H1 (cell line): ENCODE results near the gene TNNI3. TPM values are rescaled to one million over a fixed set of nuclear protein-coding genes. Genes with fewer than 3 reads are reported as not detected.

Experiments
- polyA plus RNA-seq, 7 experiments: library from polyadenylated mRNA; depleted of rRNA in 3 of 7; stranded (reverse) in 5 of 7; unstranded in 2 of 7; fragments of >200 nt in 5 of 7; fragments of 200-250 nt in 2 of 7; gene quantifications; 1 replicate in 5 of 7; 2 replicates in 1 of 7; 4 replicates in 1 of 7; pipeline versions ENCODE4 v1.2.1 to v1.2.3, GENCODE V29; 2011 to 2013; ENCODE audit warnings: missing spikeins in 2 of 7, mixed read lengths in 2 of 7
- total RNA-seq: library from RNA; stranded (reverse); fragmentation: NEBNext Ultra II Directional; extraction: Animal tissue kit (Norgen Biotek cat#: 25700); gene quantifications from 2 replicates; pipeline ENCODE4 v1.2.1, GENCODE V29; 2021
- TF ChIP-seq, protein P1 (sequence below): fragments of 300-600 bp; sonication (generic); IDR thresholded peaks from 2 replicates; pipeline ENCODE4 v1.7.1; 2012; ENCODE audit warnings: low read length, moderate library complexity, mild to moderate bottlenecking, inconsistent platforms; ENCODE audit not compliant: insufficient replicate concordance

TNNI3 gene
- total and polyA plus RNA-seq, 2 of the 8 experiments (the other 6 are each of a cell fraction or from before 2014, with no cell fraction given), result 16.9 to 56.0 TPM

DNA sequence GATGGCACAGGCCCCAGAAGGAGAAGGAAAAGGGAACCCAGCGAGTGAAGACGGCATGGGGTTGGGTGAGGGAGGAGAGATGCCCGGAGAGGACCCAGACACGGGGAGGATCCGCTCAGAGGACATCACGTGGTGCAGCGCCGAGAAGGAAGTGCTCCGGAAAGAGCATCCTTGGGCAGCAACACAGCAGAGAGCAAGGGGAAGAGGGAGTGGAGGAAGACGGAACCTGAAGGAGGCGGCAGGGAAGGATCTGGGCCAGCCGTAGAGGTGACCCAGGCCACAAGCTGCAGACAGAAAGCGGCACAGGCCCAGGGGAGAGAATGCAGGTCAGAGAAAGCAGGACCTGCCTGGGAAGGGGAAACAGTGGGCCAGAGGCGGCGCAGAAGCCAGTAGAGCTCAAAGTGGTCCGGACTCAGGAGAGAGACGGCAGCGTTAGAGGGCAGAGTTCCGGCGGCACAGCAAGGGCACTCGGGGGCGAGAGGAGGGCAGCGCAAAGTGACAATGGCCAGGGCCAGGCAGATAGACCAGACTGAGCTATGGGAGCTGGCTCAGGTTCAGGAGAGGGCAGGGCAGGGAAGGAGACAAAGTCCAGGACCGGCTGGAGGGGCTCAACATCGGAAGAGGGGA, 41.2 kb downstream of the TNNI3 start (continued):
- TF ChIP-seq, protein P1, sequence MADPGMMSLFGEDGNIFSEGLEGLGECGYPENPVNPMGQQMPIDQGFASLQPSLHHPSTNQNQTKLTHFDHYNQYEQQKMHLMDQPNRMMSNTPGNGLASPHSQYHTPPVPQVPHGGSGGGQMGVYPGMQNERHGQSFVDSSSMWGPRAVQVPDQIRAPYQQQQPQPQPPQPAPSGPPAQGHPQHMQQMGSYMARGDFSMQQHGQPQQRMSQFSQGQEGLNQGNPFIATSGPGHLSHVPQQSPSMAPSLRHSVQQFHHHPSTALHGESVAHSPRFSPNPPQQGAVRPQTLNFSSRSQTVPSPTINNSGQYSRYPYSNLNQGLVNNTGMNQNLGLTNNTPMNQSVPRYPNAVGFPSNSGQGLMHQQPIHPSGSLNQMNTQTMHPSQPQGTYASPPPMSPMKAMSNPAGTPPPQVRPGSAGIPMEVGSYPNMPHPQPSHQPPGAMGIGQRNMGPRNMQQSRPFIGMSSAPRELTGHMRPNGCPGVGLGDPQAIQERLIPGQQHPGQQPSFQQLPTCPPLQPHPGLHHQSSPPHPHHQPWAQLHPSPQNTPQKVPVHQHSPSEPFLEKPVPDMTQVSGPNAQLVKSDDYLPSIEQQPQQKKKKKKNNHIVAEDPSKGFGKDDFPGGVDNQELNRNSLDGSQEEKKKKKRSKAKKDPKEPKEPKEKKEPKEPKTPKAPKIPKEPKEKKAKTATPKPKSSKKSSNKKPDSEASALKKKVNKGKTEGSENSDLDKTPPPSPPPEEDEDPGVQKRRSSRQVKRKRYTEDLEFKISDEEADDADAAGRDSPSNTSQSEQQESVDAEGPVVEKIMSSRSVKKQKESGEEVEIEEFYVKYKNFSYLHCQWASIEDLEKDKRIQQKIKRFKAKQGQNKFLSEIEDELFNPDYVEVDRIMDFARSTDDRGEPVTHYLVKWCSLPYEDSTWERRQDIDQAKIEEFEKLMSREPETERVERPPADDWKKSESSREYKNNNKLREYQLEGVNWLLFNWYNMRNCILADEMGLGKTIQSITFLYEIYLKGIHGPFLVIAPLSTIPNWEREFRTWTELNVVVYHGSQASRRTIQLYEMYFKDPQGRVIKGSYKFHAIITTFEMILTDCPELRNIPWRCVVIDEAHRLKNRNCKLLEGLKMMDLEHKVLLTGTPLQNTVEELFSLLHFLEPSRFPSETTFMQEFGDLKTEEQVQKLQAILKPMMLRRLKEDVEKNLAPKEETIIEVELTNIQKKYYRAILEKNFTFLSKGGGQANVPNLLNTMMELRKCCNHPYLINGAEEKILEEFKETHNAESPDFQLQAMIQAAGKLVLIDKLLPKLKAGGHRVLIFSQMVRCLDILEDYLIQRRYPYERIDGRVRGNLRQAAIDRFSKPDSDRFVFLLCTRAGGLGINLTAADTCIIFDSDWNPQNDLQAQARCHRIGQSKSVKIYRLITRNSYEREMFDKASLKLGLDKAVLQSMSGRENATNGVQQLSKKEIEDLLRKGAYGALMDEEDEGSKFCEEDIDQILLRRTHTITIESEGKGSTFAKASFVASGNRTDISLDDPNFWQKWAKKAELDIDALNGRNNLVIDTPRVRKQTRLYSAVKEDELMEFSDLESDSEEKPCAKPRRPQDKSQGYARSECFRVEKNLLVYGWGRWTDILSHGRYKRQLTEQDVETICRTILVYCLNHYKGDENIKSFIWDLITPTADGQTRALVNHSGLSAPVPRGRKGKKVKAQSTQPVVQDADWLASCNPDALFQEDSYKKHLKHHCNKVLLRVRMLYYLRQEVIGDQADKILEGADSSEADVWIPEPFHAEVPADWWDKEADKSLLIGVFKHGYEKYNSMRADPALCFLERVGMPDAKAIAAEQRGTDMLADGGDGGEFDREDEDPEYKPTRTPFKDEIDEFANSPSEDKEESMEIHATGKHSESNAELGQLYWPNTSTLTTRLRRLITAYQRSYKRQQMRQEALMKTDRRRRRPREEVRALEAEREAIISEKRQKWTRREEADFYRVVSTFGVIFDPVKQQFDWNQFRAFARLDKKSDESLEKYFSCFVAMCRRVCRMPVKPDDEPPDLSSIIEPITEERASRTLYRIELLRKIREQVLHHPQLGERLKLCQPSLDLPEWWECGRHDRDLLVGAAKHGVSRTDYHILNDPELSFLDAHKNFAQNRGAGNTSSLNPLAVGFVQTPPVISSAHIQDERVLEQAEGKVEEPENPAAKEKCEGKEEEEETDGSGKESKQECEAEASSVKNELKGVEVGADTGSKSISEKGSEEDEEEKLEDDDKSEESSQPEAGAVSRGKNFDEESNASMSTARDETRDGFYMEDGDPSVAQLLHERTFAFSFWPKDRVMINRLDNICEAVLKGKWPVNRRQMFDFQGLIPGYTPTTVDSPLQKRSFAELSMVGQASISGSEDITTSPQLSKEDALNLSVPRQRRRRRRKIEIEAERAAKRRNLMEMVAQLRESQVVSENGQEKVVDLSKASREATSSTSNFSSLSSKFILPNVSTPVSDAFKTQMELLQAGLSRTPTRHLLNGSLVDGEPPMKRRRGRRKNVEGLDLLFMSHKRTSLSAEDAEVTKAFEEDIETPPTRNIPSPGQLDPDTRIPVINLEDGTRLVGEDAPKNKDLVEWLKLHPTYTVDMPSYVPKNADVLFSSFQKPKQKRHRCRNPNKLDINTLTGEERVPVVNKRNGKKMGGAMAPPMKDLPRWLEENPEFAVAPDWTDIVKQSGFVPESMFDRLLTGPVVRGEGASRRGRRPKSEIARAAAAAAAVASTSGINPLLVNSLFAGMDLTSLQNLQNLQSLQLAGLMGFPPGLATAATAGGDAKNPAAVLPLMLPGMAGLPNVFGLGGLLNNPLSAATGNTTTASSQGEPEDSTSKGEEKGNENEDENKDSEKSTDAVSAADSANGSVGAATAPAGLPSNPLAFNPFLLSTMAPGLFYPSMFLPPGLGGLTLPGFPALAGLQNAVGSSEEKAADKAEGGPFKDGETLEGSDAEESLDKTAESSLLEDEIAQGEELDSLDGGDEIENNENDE, result no peak
